ENCODE measurements around the gene MLYCD. TPM values are rescaled to one million over a fixed set of nuclear protein-coding genes. Genes with fewer than 3 reads are reported as not detected.
"Not testable (repeated sequence)": the region's sequence is repeated elsewhere in the genome, so short reads cannot be mapped to it uniquely, and the experiment has no call there.

The MLYCD gene
- total and polyA plus RNA-seq, 9 donors, result 4.4 to 11.8 (median 7.6) TPM

GRCh38 chr16:83946781-83947566, 48.1 kb downstream of the MLYCD start:
- intact Hi-C loops (cut with DNase I), result no loop called here
- H3K9me3 ChIP-seq, result no peaks in the 10 kb centered on the region
- H3K4me1 ChIP-seq (ENCODE audit: insufficient read depth), result peaks cover 4% of the 10 kb centered on the region
- no peaks in the 10 kb centered on the region for H3K27me3 ChIP-seq
- H3K36me3 ChIP-seq, result no peaks in the 10 kb centered on the region
- H3K27ac ChIP-seq, result no peak overlapping the region
- no peak for DNase-seq
- H3K4me3 ChIP-seq, result no peak overlapping the region
- no peak for TF ChIP-seq EP300 (IDR thresholded peaks at IDR 0.05)
- WGBS, 3 donors, result 68 to 72% (median 71%) methylated on average over 21 of the region's 21 CpGs

GRCh38 chr16:83947642-83948234, 48.8 kb downstream of the MLYCD start:
- no peaks in the 10 kb centered on the region for H3K9me3 ChIP-seq
- TF ChIP-seq CTCF (IDR thresholded peaks at IDR 0.05), result no peak
- TF ChIP-seq POLR2A (IDR thresholded peaks at IDR 0.05), result no peak
- TF ChIP-seq EP300 (IDR thresholded peaks at IDR 0.05), result no peak
- no peak overlapping the region for H3K27ac ChIP-seq
- H3K27me3 ChIP-seq, result no peaks in the 10 kb centered on the region
- no peaks in the 10 kb centered on the region for H3K36me3 ChIP-seq
- DNase-seq, result no peak
- no peak overlapping the region for H3K4me3 ChIP-seq
- intact Hi-C loops (cut with DNase I), result no loop called here
- 90 to 92% (median 90%) methylated on average over 13 to 14 of the region's 14 CpGs for WGBS, 3 donors
- peaks cover 6% of the 10 kb centered on the region for H3K4me1 ChIP-seq (ENCODE audit: insufficient read depth)

GRCh38 chr16:83948914-83949723, 50.2 kb downstream of the MLYCD start:
- intact Hi-C loops (cut with DNase I), result no loop called here
- H3K4me1 ChIP-seq (ENCODE audit: insufficient read depth), result peaks cover 6% of the 10 kb centered on the region
- no peak overlapping the region for H3K27ac ChIP-seq
- H3K36me3 ChIP-seq, result no peaks in the 10 kb centered on the region
- H3K27me3 ChIP-seq, result no peaks in the 10 kb centered on the region
- no peak for DNase-seq
- H3K4me3 ChIP-seq, result no peak overlapping the region
- no peak for TF ChIP-seq POLR2A (IDR thresholded peaks at IDR 0.05)
- WGBS, 3 donors, result 87 to 93% (median 88%) methylated on average over 13 of the region's 13 CpGs
- no peaks in the 10 kb centered on the region for H3K9me3 ChIP-seq

GRCh38 chr16:83949724-83950001, 50.7 kb downstream of the MLYCD start:
- Histone ChIP-seq H3K27ac (no peak overlapping the region), H3K4me3 (no peak overlapping the region), H3K36me3 (no peaks in the 10 kb centered on the region), H3K4me1 (ENCODE audit: insufficient read depth) (peaks cover 6% of the 10 kb centered on the region), H3K27me3 (no peaks in the 10 kb centered on the region), H3K9me3 (no peaks in the 10 kb centered on the region)
- WGBS, 3 donors, result 82 to 91% (median 83%) methylated on average over 5 of the region's 5 CpGs
- intact Hi-C loops (cut with DNase I), result loop anchor here in 1 of 4 donors (5.0 kb wide), 3 partner anchors 47 to 1598 kb away; partner anchors contain the start of gene TAF1C
- TF ChIP-seq EP300 (IDR thresholded peaks at IDR 0.05), result no peak
- no peak for TF ChIP-seq POLR2A (IDR thresholded peaks at IDR 0.05)
- no peak for TF ChIP-seq CTCF (IDR thresholded peaks at IDR 0.05)
- no peak for DNase-seq

- H3K27ac ChIP-seq; DNase-seq; H3K27me3 ChIP-seq; H3K36me3 ChIP-seq; H3K4me3 ChIP-seq; H3K9me3 ChIP-seq; H3K4me1 ChIP-seq (ENCODE audit: insufficient read depth): not testable (repeated sequence)
- intact Hi-C loops (cut with DNase I), result loop anchor here in 1 of 4 donors (5.0 kb wide), 3 partner anchors 49 to 1596 kb away; partner anchors contain the start of gene TAF1C
- WGBS, 3 donors, result 72 to 75% (median 73%) methylated on average over 6 to 10 of the region's 10 CpGs
Measured at GRCh38 chr16:83950862-83951399, 52.0 kb downstream of the MLYCD start.

Data from ovary (tissue), 9 donors.